Adrenal gland (tissue), 5 donors: ENCODE results near the gene ADM5.

Experiments used
- POLR2A ChIP-seq, 2 donors: fragments of 450-650 bp; IDR thresholded peaks; one replicate each; pipeline ENCODE4 v1.6.1; 2017; ENCODE audit warnings: antibody characterized with exemption in 2 of 2, mild to moderate bottlenecking in 2 of 2, moderate library complexity in 1 of 2
- TF ChIP-seq, protein P1 (sequence below), 6 experiments: fragments of 450-650 bp in 4 of 6; fragments of 200-600 bp in 2 of 6; sonication (generic) in 1 of 6; IDR thresholded peaks; 1 replicate in 5 of 6; 2 replicates in 1 of 6; pipeline versions ENCODE4 v1.5.1 to v1.8.0; 2016 to 2021; ENCODE audit warnings: antibody characterized with exemption in 6 of 6, mild to moderate bottlenecking in 2 of 6, moderate library complexity in 1 of 6
- donor health status: DM: no; HTN: no; CAD: no.

DNA sequence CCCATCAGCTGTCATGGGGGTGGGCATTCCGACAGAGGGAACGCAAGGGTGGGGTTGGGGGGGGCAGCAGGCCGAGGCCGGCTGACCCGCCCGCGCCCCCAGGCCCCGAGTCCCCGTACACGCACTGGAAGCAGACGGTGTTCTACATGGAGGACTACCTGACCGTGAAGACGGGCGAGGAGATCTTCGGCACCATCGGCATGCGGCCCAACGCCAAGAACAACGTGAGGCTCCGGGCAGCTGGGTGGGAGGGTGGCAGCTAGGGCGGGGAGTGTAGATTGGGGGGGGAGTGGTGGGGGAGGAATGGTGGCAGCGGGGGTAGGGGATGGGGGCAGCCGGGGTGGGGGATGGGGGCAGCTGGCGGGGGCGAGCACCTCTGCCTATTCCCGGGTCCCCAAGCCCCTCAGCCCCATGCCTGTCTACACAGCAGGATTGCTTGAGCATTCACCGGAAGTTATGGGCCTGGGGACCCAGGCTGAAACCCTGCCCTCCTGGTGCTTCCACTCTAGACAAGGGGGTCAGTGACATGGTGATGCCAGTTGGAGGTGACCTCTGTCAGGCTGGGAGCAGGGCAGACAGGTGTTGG is 2.8 kb upstream of the ADM5 start:
- TF ChIP-seq, protein P1, sequence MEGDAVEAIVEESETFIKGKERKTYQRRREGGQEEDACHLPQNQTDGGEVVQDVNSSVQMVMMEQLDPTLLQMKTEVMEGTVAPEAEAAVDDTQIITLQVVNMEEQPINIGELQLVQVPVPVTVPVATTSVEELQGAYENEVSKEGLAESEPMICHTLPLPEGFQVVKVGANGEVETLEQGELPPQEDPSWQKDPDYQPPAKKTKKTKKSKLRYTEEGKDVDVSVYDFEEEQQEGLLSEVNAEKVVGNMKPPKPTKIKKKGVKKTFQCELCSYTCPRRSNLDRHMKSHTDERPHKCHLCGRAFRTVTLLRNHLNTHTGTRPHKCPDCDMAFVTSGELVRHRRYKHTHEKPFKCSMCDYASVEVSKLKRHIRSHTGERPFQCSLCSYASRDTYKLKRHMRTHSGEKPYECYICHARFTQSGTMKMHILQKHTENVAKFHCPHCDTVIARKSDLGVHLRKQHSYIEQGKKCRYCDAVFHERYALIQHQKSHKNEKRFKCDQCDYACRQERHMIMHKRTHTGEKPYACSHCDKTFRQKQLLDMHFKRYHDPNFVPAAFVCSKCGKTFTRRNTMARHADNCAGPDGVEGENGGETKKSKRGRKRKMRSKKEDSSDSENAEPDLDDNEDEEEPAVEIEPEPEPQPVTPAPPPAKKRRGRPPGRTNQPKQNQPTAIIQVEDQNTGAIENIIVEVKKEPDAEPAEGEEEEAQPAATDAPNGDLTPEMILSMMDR (IDR thresholded peaks at IDR 0.05): no peak
- no peak for TF ChIP-seq POLR2A (IDR thresholded peaks at IDR 0.05)
